HCT116 (cell line): ENCODE measurements around the gene ARHGAP20. TPM values are rescaled to one million over a fixed set of nuclear protein-coding genes. Genes with fewer than 3 reads are reported as not detected.

Experiments
- ATAC-seq: fragments of 200-7000 bp; cut with Tn5 transposase; 2 replicates; pipeline ENCODE4 v1.9.1; 2020; ENCODE audit warnings: mild to moderate bottlenecking, moderate library complexity
- BruUV-seq: library from RNA; stranded (reverse); fragments of 400-500 nt; replicated peaks from 2 replicates; lab custom pipeline; 2021; lab: Mats Ljungman, UMichigan
- CTCF ChIA-PET: fragments of 300-600 bp; sonication (Branson Sonifier 250); formaldehyde crosslinking; loops from one replicate; lab custom pipeline; 2021; ENCODE audit warnings: antibody characterized with exemption; lab: Charles Lee
- POLR2A ChIA-PET: fragments of 300-600, 350-600 bp; sonication (Branson Sonifier 250); formaldehyde crosslinking; loops from one replicate; lab custom pipeline; 2021; ENCODE audit warnings: antibody characterized with exemption; lab: Charles Lee
- RAD21 ChIA-PET, 2 experiments: fragments of 300-600 bp; sonication (Branson Sonifier 250); formaldehyde crosslinking; loops; one replicate each; lab custom pipeline; 2023; ENCODE audit warnings: low total read pairs in 2 of 2; ENCODE audit not compliant: uncharacterized antibody in 2 of 2, unreplicated experiment in 2 of 2, low non-redundant PET in 1 of 2; lab: Charles Lee
- DNase-seq: peaks from one replicate; pipeline ENCODE4 v3.0.0-alpha.2; 2010; ENCODE audit warnings: low read depth, low spot score
- H2AFZ ChIP-seq: fragments of 200-600 bp; shearing (Covaris generic), sonication (generic); 2 replicates; pipeline ENCODE4 v1.6.1; 2017; ENCODE audit warnings: low read depth, mixed run types, mixed read lengths, antibody characterized with exemption, low read length; ENCODE audit not compliant: poor library complexity, severe bottlenecking
- H3K27ac ChIP-seq: 2 replicates; pipeline ENCODE4 v1.5.1; 2012; ENCODE audit warnings: low read depth, low read length
- H3K27me3 ChIP-seq: fragments of 200-600 bp; sonication (generic); 2 replicates; pipeline ENCODE4 v1.6.1; 2016; ENCODE audit warnings: mixed run types, low read length, mixed read lengths; ENCODE audit not compliant: insufficient read depth
- H3K36me3 ChIP-seq, 2 experiments: fragments of 200-500 bp in 1 of 2; fragments of 200-600 bp in 1 of 2; sonication (Bioruptor generic) in 1 of 2; sonication (generic) in 1 of 2; 2 replicates each; pipeline versions ENCODE4 v1.5.1 to v1.6.1; 2014 to 2016; ENCODE audit warnings: low read length in 2 of 2, inconsistent platforms in 1 of 2, mixed read lengths in 1 of 2, mixed run types in 1 of 2; ENCODE audit not compliant: insufficient read depth in 2 of 2, control insufficient read depth in 1 of 2
- H3K4me1 ChIP-seq, 2 experiments: fragments of 200-600 bp in 1 of 2; sonication (generic) in 1 of 2; 2 replicates each; pipeline versions ENCODE4 v1.5.1 to v1.6.1; 2012 to 2017; ENCODE audit warnings: low read length in 2 of 2, inconsistent platforms in 1 of 2, mild to moderate bottlenecking in 1 of 2, mixed read lengths in 1 of 2, mixed run types in 1 of 2, moderate library complexity in 1 of 2; ENCODE audit not compliant: insufficient read depth in 2 of 2, control insufficient read depth in 1 of 2
- H3K4me2 ChIP-seq: fragments of 200-600 bp; sonication (generic); 2 replicates; pipeline ENCODE4 v1.6.1; 2017; ENCODE audit warnings: mixed run types, low read length, mixed read lengths
- H3K4me3 ChIP-seq, 2 experiments: fragments of 200-600 bp in 1 of 2; sonication (generic) in 1 of 2; replicated peaks in 1 of 2; 2 replicates each; pipeline ENCODE4 v1.5.1; 2011 to 2016; ENCODE audit warnings: low read length in 2 of 2, control low read depth in 1 of 2, low read depth in 1 of 2, mild to moderate bottlenecking in 1 of 2, mixed read lengths in 1 of 2, mixed run types in 1 of 2
- H3K79me2 ChIP-seq: fragments of 200-600 bp; sonication (generic); 2 replicates; pipeline ENCODE4 v1.6.1; 2017; ENCODE audit warnings: mild to moderate bottlenecking, mixed run types, low read length, moderate library complexity, mixed read lengths; ENCODE audit not compliant: insufficient read depth
- H3K9ac ChIP-seq: fragments of 200-600 bp; sonication (generic); 2 replicates; pipeline ENCODE4 v1.6.1; 2016; ENCODE audit warnings: low read length, mixed read lengths
- H3K9me2 ChIP-seq: fragments of 200-600 bp; sonication (generic), shearing (Covaris generic); 2 replicates; pipeline ENCODE4 v1.6.1; 2017; ENCODE audit warnings: mixed run types, mild to moderate bottlenecking, moderate library complexity; ENCODE audit not compliant: insufficient read depth
- H3K9me3 ChIP-seq, 2 experiments: fragments of 200-500 bp in 1 of 2; fragments of 200-600 bp in 1 of 2; sonication (Bioruptor generic) in 1 of 2; sonication (generic) in 1 of 2; 2 replicates each; pipeline ENCODE4 v1.6.1; 2014 to 2017; ENCODE audit warnings: low read length in 2 of 2, mixed read lengths in 2 of 2, inconsistent platforms in 1 of 2, low read depth in 1 of 2, mild to moderate bottlenecking in 1 of 2, mixed run types in 1 of 2, moderate library complexity in 1 of 2; ENCODE audit not compliant: control insufficient read depth in 1 of 2, insufficient read depth in 1 of 2
- H4K20me1 ChIP-seq: fragments of 200-600 bp; sonication (generic), shearing (Covaris generic); 2 replicates; pipeline ENCODE4 v1.6.1; 2017; ENCODE audit warnings: mixed run types, mild to moderate bottlenecking, moderate library complexity; ENCODE audit not compliant: insufficient read depth
- CBX3 ChIP-seq: IDR thresholded peaks from 2 replicates; pipeline ENCODE4 v1.6.1; 2012; ENCODE audit warnings: low read depth
- CEBPB ChIP-seq: IDR thresholded peaks from 2 replicates; pipeline ENCODE4 v1.6.1; 2012; ENCODE audit warnings: low read depth
- ELF1 ChIP-seq: IDR thresholded peaks from 2 replicates; pipeline ENCODE4 v1.6.1; 2012; ENCODE audit warnings: low read depth, borderline replicate concordance
- EZH2 ChIP-seq: fragments of 200-600 bp; sonication (generic); IDR thresholded peaks from 2 replicates; pipeline ENCODE4 v1.6.1; 2017; ENCODE audit warnings: antibody characterized with exemption, mixed run types
- EZH2phosphoT487 ChIP-seq: fragments of 200-600 bp; IDR thresholded peaks from 2 replicates; pipeline ENCODE4 v1.6.1; 2018; ENCODE audit warnings: antibody characterized with exemption, borderline replicate concordance
- FOSL1 ChIP-seq: IDR thresholded peaks from 2 replicates; pipeline ENCODE4 v1.6.1; 2012; ENCODE audit warnings: low read depth
- POLR2A ChIP-seq: IDR thresholded peaks from 2 replicates; pipeline ENCODE4 v1.7.0; 2011; ENCODE audit warnings: borderline replicate concordance; ENCODE audit not compliant: insufficient read depth, insufficient read length; ENCODE audit errors: extremely low read depth
- RAD21 ChIP-seq: IDR thresholded peaks from 2 replicates; pipeline ENCODE4 v1.6.1; 2012; ENCODE audit warnings: low read depth, mild to moderate bottlenecking
- TCF7L2 ChIP-seq: IDR thresholded peaks from 2 replicates; pipeline ENCODE4 v1.7.0; 2011; ENCODE audit warnings: borderline replicate concordance, inconsistent platforms; ENCODE audit not compliant: insufficient read depth, insufficient read length; ENCODE audit errors: extremely low read depth
- YY1 ChIP-seq: IDR thresholded peaks from 2 replicates; pipeline ENCODE4 v1.6.1; 2011; ENCODE audit warnings: low read length, low read depth, moderate library complexity, mild to moderate bottlenecking; ENCODE audit not compliant: insufficient replicate concordance; ENCODE audit errors: extremely low read depth
- ZFX ChIP-seq: fragments of 450-650 bp; IDR thresholded peaks from 2 replicates; pipeline ENCODE4 v1.6.1; 2017
- ZNF274 ChIP-seq: fragments of 200-500 bp; sonication (Bioruptor generic); IDR thresholded peaks from 2 replicates; pipeline ENCODE4 v1.6.1; 2014; ENCODE audit warnings: mild to moderate bottlenecking, low read depth, low read length, inconsistent platforms
- intact Hi-C: fragments of 100-400 bp; cut with micrococcal nuclease; formaldehyde crosslinking; loops from 2 replicates; pipeline ENCODE4 v1.10.0; 2022
- total RNA-seq: library from RNA; stranded (reverse); gene quantifications from one replicate; pipeline ENCODE4 v1.2.1, GENCODE V29; 2021; ENCODE audit not compliant: unreplicated experiment
- TF ChIP-seq, protein P1 (sequence below), 3 experiments: fragments of 200-600 bp in 1 of 3; sonication (generic) in 1 of 3; IDR thresholded peaks in 2 of 3; conservative IDR thresholded peaks in 1 of 3; 2 replicates each; pipeline ENCODE4 v1.5.1; 2012 to 2017; ENCODE audit warnings: low read depth in 2 of 3, low read length in 2 of 3, antibody characterized with exemption in 1 of 3, borderline replicate concordance in 1 of 3, control low read depth in 1 of 3, mild to moderate bottlenecking in 1 of 3, mixed read lengths in 1 of 3, mixed run types in 1 of 3, moderate library complexity in 1 of 3; ENCODE audit not compliant: insufficient read depth in 1 of 3
- TF ChIP-seq, protein P2 (sequence below): IDR thresholded peaks from 2 replicates; pipeline ENCODE4 v1.6.1; 2012; ENCODE audit warnings: low read depth
- TF ChIP-seq, protein P3 (sequence below): IDR thresholded peaks from 2 replicates; pipeline ENCODE4 v1.6.1; 2012

Gene ARHGAP20
- total RNA-seq, 1 experiment from 2014 or later, result not detected

DNA sequence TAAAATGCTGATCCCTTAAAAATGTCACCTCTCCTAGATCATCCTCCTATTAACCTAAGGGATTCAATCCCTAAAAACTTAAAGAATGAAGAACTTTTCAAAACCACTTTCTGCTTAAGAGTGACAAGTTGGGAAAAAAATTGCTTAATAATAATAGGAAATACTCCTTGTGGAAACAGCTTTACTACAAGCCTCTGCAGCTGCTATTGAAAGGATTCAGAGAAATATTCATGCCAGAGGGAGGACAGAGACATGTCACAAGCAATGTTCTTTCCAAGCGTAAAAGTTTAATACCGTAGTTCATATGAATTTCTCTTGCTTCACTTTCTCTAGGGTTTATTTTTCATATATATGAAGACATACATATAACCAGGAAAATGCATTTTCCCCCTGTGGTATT, 98.2 kb downstream of the ARHGAP20 start:
- Histone ChIP-seq H3K9ac (no peak overlapping the region), H3K4me2 (no peak overlapping the region), H3K27ac (no peak overlapping the region), H3K27me3 (peaks cover 26% of the 10 kb centered on the region), H3K4me3 (no peak overlapping the region), H3K36me3 (no peaks in the 10 kb centered on the region), H3K4me1 (no peaks in the 10 kb centered on the region), H4K20me1 (no peaks in the 10 kb centered on the region), H2AFZ (no peak overlapping the region), H3K9me2 (no peaks in the 10 kb centered on the region), H3K9me3 (no peaks in the 10 kb centered on the region), H3K79me2 (no peaks in the 10 kb centered on the region)
- ChIA-PET RAD21 (no interaction called here), POLR2A (no interaction called here), CTCF (no interaction called here)
- ATAC-seq (no peak), DNase-seq (no peak)
- no TSS peak for BruUV-seq
- TF ChIP-seq CEBPB (no peak), CBX3 (no peak), ELF1 (no peak), POLR2A (no peak), EZH2 (no peak), TCF7L2 (no peak), RAD21 (no peak), ZNF274 (no peak), ZFX (no peak), EZH2phosphoT487 (no peak), FOSL1 (no peak), YY1 (no peak)
- TF ChIP-seq, protein P1, sequence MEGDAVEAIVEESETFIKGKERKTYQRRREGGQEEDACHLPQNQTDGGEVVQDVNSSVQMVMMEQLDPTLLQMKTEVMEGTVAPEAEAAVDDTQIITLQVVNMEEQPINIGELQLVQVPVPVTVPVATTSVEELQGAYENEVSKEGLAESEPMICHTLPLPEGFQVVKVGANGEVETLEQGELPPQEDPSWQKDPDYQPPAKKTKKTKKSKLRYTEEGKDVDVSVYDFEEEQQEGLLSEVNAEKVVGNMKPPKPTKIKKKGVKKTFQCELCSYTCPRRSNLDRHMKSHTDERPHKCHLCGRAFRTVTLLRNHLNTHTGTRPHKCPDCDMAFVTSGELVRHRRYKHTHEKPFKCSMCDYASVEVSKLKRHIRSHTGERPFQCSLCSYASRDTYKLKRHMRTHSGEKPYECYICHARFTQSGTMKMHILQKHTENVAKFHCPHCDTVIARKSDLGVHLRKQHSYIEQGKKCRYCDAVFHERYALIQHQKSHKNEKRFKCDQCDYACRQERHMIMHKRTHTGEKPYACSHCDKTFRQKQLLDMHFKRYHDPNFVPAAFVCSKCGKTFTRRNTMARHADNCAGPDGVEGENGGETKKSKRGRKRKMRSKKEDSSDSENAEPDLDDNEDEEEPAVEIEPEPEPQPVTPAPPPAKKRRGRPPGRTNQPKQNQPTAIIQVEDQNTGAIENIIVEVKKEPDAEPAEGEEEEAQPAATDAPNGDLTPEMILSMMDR (IDR thresholded peaks at IDR 0.05 in 2 of 3, conservative IDR thresholded peaks at IDR 0.05 in 1 of 3; ENCODE audit: borderline replicate concordance in 1 of 3, insufficient read depth in 1 of 3, low read depth in 2 of 3, low read length in 2 of 3), result no peak
- TF ChIP-seq, protein P2, sequence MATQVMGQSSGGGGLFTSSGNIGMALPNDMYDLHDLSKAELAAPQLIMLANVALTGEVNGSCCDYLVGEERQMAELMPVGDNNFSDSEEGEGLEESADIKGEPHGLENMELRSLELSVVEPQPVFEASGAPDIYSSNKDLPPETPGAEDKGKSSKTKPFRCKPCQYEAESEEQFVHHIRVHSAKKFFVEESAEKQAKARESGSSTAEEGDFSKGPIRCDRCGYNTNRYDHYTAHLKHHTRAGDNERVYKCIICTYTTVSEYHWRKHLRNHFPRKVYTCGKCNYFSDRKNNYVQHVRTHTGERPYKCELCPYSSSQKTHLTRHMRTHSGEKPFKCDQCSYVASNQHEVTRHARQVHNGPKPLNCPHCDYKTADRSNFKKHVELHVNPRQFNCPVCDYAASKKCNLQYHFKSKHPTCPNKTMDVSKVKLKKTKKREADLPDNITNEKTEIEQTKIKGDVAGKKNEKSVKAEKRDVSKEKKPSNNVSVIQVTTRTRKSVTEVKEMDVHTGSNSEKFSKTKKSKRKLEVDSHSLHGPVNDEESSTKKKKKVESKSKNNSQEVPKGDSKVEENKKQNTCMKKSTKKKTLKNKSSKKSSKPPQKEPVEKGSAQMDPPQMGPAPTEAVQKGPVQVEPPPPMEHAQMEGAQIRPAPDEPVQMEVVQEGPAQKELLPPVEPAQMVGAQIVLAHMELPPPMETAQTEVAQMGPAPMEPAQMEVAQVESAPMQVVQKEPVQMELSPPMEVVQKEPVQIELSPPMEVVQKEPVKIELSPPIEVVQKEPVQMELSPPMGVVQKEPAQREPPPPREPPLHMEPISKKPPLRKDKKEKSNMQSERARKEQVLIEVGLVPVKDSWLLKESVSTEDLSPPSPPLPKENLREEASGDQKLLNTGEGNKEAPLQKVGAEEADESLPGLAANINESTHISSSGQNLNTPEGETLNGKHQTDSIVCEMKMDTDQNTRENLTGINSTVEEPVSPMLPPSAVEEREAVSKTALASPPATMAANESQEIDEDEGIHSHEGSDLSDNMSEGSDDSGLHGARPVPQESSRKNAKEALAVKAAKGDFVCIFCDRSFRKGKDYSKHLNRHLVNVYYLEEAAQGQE, result no peak
- TF ChIP-seq, protein P3, sequence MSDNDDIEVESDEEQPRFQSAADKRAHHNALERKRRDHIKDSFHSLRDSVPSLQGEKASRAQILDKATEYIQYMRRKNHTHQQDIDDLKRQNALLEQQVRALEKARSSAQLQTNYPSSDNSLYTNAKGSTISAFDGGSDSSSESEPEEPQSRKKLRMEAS, result no peak
- intact Hi-C loops, result no loop called here
